SK-N-SH (cell line): ENCODE data around the gene NCSTN. TPM values are rescaled to one million over a fixed set of nuclear protein-coding genes. Genes with fewer than 3 reads are reported as not detected.

Experiments
- CTCF ChIA-PET: fragments of 300-600, 350-600 bp; formaldehyde crosslinking; extraction: SDS; loops from one replicate; lab custom pipeline; 2021; lab: Yijun Ruan, JAX
- POLR2A ChIA-PET: fragments of 350-600 bp; sonication (Branson Sonifier 250); formaldehyde crosslinking; extraction: SDS; loops from one replicate; lab custom pipeline; 2020; ENCODE audit warnings: antibody characterized with exemption, inconsistent platforms; lab: Yijun Ruan, JAX
- DNase-seq: peaks from one replicate; pipeline ENCODE4 v3.0.0; 2012
- H2AFZ ChIP-seq: fragments of 200-600 bp; sonication (generic); 2 replicates; pipeline ENCODE4 v1.8.1; 2016; ENCODE audit warnings: antibody characterized with exemption, mild to moderate bottlenecking, low read depth
- H3F3A ChIP-seq: fragments of 200-600 bp; sonication (generic); replicated peaks from 2 replicates; pipeline ENCODE3; 2016; ENCODE audit warnings: antibody characterized with exemption, mild to moderate bottlenecking; ENCODE audit not compliant: insufficient read depth
- H3K27ac ChIP-seq, 2 experiments: fragments of 200-500 bp in 1 of 2; fragments of 200-600 bp in 1 of 2; sonication (Bioruptor generic) in 1 of 2; sonication (generic), shearing (Covaris generic) in 1 of 2; 2 replicates each; pipeline versions ENCODE4 v1.5.1 to v1.6.1; 2014 to 2016; ENCODE audit warnings: low read depth in 2 of 2, inconsistent platforms in 1 of 2, low read length in 1 of 2, mild to moderate bottlenecking in 1 of 2, mixed read lengths in 1 of 2
- H3K27me3 ChIP-seq: fragments of 200-600 bp; sonication (generic), shearing (Covaris generic); 2 replicates; pipeline ENCODE4 v1.6.1; 2016; ENCODE audit warnings: mixed run types; ENCODE audit not compliant: insufficient read depth
- H3K36me3 ChIP-seq, 2 experiments: fragments of 200-500 bp in 1 of 2; fragments of 200-600 bp in 1 of 2; sonication (Bioruptor generic) in 1 of 2; sonication (generic) in 1 of 2; replicated peaks in 1 of 2; 2 replicates each; pipeline versions ENCODE3 to v1.5.1; 2014 to 2016; ENCODE audit warnings: low read length in 1 of 2, mild to moderate bottlenecking in 1 of 2; ENCODE audit not compliant: insufficient read depth in 2 of 2, control insufficient read depth in 1 of 2
- H3K4me1 ChIP-seq, 2 experiments: fragments of 200-500 bp in 1 of 2; fragments of 200-600 bp in 1 of 2; sonication (Bioruptor generic) in 1 of 2; sonication (generic), shearing (Covaris generic) in 1 of 2; 2 replicates each; pipeline versions ENCODE4 v1.5.1 to v1.6.1; 2014 to 2016; ENCODE audit warnings: low read depth in 1 of 2, low read length in 1 of 2, mixed run types in 1 of 2; ENCODE audit not compliant: insufficient read depth in 2 of 2, control insufficient read depth in 1 of 2
- H3K4me2 ChIP-seq: fragments of 200-600 bp; sonication (generic), shearing (Covaris generic); 2 replicates; pipeline ENCODE4 v1.6.1; 2017; ENCODE audit warnings: mixed run types
- H3K4me3 ChIP-seq, 2 experiments: fragments of 200-500 bp in 1 of 2; fragments of 200-600 bp in 1 of 2; sonication (Bioruptor generic) in 1 of 2; sonication (generic), shearing (Covaris generic) in 1 of 2; 2 replicates each; pipeline versions ENCODE4 v1.5.1 to v1.8.1; 2014 to 2016; ENCODE audit warnings: low read depth in 2 of 2, inconsistent platforms in 1 of 2, low read length in 1 of 2, mild to moderate bottlenecking in 1 of 2, mixed read lengths in 1 of 2, moderate library complexity in 1 of 2
- H3K79me2 ChIP-seq: fragments of 200-600 bp; sonication (generic); 2 replicates; pipeline ENCODE4 v1.8.1; 2017; ENCODE audit warnings: mild to moderate bottlenecking; ENCODE audit not compliant: insufficient read depth
- H3K9ac ChIP-seq: fragments of 200-600 bp; sonication (generic); 2 replicates; pipeline ENCODE4 v1.6.1; 2017; ENCODE audit warnings: mixed run types
- H3K9me2 ChIP-seq: fragments of 200-600 bp; sonication (generic); 2 replicates; pipeline ENCODE4 v1.6.1; 2017; ENCODE audit warnings: mixed run types
- H3K9me3 ChIP-seq: fragments of 200-600 bp; sonication (generic); 2 replicates; pipeline ENCODE4 v1.6.1; 2017; ENCODE audit warnings: mixed run types, mild to moderate bottlenecking, moderate library complexity
- H4K20me1 ChIP-seq: fragments of 200-600 bp; sonication (generic); 2 replicates; pipeline ENCODE4 v1.6.1; 2017; ENCODE audit warnings: mild to moderate bottlenecking, mixed run types; ENCODE audit not compliant: insufficient read depth
- ELF1 ChIP-seq: IDR thresholded peaks from 2 replicates; pipeline ENCODE4 v1.4.0; 2012
- GABPA ChIP-seq: IDR thresholded peaks from 2 replicates; pipeline ENCODE4 v1.4.0; 2012; ENCODE audit warnings: low read depth, mild to moderate bottlenecking
- MXI1 ChIP-seq: IDR thresholded peaks from 2 replicates; pipeline ENCODE4 v1.6.1; 2012; ENCODE audit warnings: mild to moderate bottlenecking, low read depth, low read length, improper control_type of control experiment
- NRF1 ChIP-seq: IDR thresholded peaks from 2 replicates; pipeline ENCODE4 v1.6.1; 2012; ENCODE audit warnings: low read depth, mild to moderate bottlenecking, low read length
- POLR2AphosphoS5 ChIP-seq: IDR thresholded peaks from 2 replicates; pipeline ENCODE4 v1.6.1; 2012; ENCODE audit warnings: low read depth, low read length
- TAF1 ChIP-seq: IDR thresholded peaks from 2 replicates; pipeline ENCODE4 v1.6.1; 2012; ENCODE audit warnings: low read depth, mild to moderate bottlenecking, low read length, moderate library complexity, borderline replicate concordance
- TEAD4 ChIP-seq: IDR thresholded peaks from 2 replicates; pipeline ENCODE4 v1.4.0; 2012; ENCODE audit warnings: mild to moderate bottlenecking, borderline replicate concordance; ENCODE audit not compliant: insufficient read depth
- WGBS: methylation state at CpG from one replicate; pipeline ENCODE4 v1.1.6; 2017; ENCODE audit warnings: low lambda C conversion rate; 5-methylcytosine and 5-hydroxymethylcytosine counted together
- polyA plus RNA-seq, 3 experiments: library from polyadenylated mRNA; depleted of rRNA; stranded (reverse); fragments of >200 nt; gene quantifications; 2 replicates each; pipeline ENCODE4 v1.2.3, GENCODE V29; 2012
- TF ChIP-seq, protein P1 (sequence below): IDR thresholded peaks from 2 replicates; pipeline ENCODE4 v1.4.0; 2012; ENCODE audit warnings: low read depth, borderline replicate concordance
- TF ChIP-seq, protein P2 (sequence below): fragments of 150-350 bp; IDR thresholded peaks from 2 replicates; pipeline ENCODE4 v1.6.1; 2016; ENCODE audit warnings: mild to moderate bottlenecking, low read depth, low read length

The NCSTN gene
- polyA plus RNA-seq, 1 of the 3 experiments (the other 2 are of a cell fraction) = 165 TPM

DNA sequence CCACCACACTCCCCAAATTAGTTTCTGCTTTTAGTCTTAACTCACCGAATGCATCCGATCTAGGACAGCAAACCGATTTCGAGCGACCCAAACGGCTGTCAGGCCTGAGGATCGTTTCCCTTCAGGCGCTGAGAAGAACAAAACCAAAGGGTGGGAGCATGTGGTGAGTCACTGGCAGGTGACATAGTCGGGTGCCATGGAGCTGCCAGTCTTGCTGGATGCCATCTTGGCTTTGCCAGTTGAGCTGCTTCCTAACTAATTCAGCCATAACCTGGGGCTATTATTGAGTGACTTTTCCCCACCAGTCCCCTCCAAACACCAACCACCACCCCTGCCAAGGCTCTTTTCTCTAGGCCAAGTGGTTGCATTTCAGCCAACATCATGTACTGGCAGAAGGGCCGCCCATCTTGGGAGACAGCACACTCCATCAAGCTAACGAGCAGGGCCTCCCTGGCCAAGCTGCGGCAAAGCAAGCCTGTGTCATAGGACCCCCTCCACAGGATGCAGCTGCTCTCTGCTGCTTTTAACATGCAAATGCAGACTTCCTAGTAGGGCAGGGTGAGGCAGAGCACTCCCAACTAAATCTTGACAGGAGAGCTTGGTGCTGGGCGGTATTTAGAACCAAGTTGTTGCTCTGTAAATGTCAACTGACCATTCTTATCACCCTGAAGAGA lies 35.9 kb upstream of the NCSTN start:
- Histone ChIP-seq H3K36me3 (peaks cover 84 to 88% of the 10 kb centered on the region in 2 experiments), H3K4me3 (no peak overlapping the region), H2AFZ (no peak overlapping the region), H3K9me2 (no peaks in the 10 kb centered on the region), H3K9ac (no peak overlapping the region), H3K4me2 (no peak overlapping the region), H3K27me3 (no peaks in the 10 kb centered on the region), H3F3A (peaks cover 20% of the 10 kb centered on the region), H3K9me3 (no peaks in the 10 kb centered on the region), H3K79me2 (peaks cover 16% of the 10 kb centered on the region; the same call in 1 of the 2 replicates), H3K27ac (no peak overlapping the region), H4K20me1 (peaks cover 6% of the 10 kb centered on the region; the same call in 1 of the 2 replicates), H3K4me1 (no peaks in the 10 kb centered on the region)
- TF ChIP-seq GABPA = no peak
- TF ChIP-seq, protein P1, sequence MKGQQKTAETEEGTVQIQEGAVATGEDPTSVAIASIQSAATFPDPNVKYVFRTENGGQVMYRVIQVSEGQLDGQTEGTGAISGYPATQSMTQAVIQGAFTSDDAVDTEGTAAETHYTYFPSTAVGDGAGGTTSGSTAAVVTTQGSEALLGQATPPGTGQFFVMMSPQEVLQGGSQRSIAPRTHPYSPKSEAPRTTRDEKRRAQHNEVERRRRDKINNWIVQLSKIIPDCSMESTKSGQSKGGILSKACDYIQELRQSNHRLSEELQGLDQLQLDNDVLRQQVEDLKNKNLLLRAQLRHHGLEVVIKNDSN = no peak
- 91% methylated on average over 13 of the region's 13 CpGs for WGBS
- CTCF ChIA-PET = interaction anchor here (0.7 to 6.8 kb wide), 2 partner anchors 15 to 69 kb away, joined by 3 to 63 read pairs; no protein-coding TSS in a partner anchor
- DNase-seq = no peak
- POLR2A ChIA-PET = no interaction called here

DNA sequence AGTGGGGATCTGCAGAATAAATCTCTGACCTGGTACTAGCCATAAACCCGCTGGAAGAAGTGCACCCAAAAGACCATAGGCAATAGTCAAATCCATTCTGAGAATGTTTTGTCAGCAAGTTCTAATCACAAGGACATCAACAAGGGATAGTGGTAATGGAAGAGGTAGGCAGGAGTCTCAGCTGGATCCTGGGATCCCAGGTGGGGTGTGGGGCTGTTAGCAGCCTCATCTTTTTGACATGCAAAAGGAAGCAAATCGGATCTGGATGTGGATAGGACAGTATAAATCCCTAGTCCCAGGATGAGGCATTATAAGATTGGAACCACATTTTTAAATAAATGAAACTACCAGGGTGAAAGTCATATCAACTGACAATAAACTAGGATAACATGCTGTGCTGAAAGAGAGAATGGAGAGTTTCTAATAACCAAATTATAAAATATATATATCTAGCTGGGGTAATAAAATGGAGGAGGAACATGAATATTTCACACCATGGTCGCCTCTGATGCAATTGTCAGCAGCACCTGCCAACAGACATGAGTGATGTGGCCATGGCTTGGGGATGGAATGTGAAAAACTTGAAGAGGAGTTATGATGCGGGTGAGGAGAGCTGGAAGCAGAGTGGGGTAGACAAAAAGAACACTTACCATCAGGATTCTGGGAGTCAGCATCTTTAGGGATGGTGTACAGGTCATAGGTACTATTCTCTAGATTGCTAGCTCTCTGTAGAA lies 34.6 kb upstream of the NCSTN start:
- TF ChIP-seq TAF1 (no peak), ELF1 (no peak), POLR2AphosphoS5 (no peak), NRF1 (no peak), TEAD4 (no peak), MXI1 (no peak)
- TF ChIP-seq, protein P2, sequence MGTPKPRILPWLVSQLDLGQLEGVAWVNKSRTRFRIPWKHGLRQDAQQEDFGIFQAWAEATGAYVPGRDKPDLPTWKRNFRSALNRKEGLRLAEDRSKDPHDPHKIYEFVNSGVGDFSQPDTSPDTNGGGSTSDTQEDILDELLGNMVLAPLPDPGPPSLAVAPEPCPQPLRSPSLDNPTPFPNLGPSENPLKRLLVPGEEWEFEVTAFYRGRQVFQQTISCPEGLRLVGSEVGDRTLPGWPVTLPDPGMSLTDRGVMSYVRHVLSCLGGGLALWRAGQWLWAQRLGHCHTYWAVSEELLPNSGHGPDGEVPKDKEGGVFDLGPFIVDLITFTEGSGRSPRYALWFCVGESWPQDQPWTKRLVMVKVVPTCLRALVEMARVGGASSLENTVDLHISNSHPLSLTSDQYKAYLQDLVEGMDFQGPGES = no peak
- TF ChIP-seq, protein P1 = no peak
- H3K4me1 ChIP-seq = no peaks in the 10 kb centered on the region
- H3K36me3 ChIP-seq = peaks cover 83 to 94% of the 10 kb centered on the region in 2 experiments
- no peaks in the 10 kb centered on the region for H3K9me2 ChIP-seq
- H3K79me2 ChIP-seq = peaks cover 8% of the 10 kb centered on the region; the same call in 1 of the 2 replicates
- H3F3A ChIP-seq = peaks cover 23% of the 10 kb centered on the region
- H4K20me1 ChIP-seq = peaks cover 6% of the 10 kb centered on the region; the same call in 1 of the 2 replicates
- no peaks in the 10 kb centered on the region for H3K27me3 ChIP-seq
- no peaks in the 10 kb centered on the region for H3K9me3 ChIP-seq
- no peak overlapping the region for H3K9ac ChIP-seq
- no peak overlapping the region for H3K27ac ChIP-seq
- H3K4me3 ChIP-seq = no peak overlapping the region
- H2AFZ ChIP-seq = no peak overlapping the region
- no peak for DNase-seq
- no peak overlapping the region for H3K4me2 ChIP-seq
- POLR2A ChIA-PET = no interaction called here
- CTCF ChIA-PET = interaction anchor here (1.2 to 6.8 kb wide), 2 partner anchors 17 to 45 kb away, joined by 3 to 63 read pairs; no protein-coding TSS in a partner anchor
- 93% methylated on average over 4 of the region's 4 CpGs for WGBS
